Measurements from ENCODE around the gene RELA.
A peak's percentile ranks its signal among the peaks of the same experiment; 100 is the strongest.
"Not testable (repeated sequence)": the region's sequence is repeated elsewhere in the genome, so short reads cannot be mapped to it uniquely, and the experiment has no call there.

RELA gene

GRCh38 chr11:65660908-65661307, 1.8 kb downstream of the RELA start:
- not testable (repeated sequence) for H3K27me3 ChIP-seq (ENCODE audit: insufficient read depth, low read length); H3K4me3 ChIP-seq (ENCODE audit: low read length); H2AFZ ChIP-seq (ENCODE audit: low read depth, low read length); H3K9me3 ChIP-seq (ENCODE audit: low read length)
- Histone ChIP-seq H3K4me1 (ENCODE audit: insufficient read depth, low read length) (peaks cover 12% of the 10 kb centered on the region), H3K36me3 (ENCODE audit: insufficient read depth, low read length) (peaks cover 48% of the 10 kb centered on the region)

GRCh38 chr11:65660038-65660437, 2.7 kb downstream of the RELA start:
- Histone ChIP-seq H3K27me3 (ENCODE audit: insufficient read depth, low read length) (no peaks in the 10 kb centered on the region), H2AFZ (ENCODE audit: low read depth, low read length) (no peak overlapping the region), H3K36me3 (ENCODE audit: insufficient read depth, low read length) (peaks cover 56% of the 10 kb centered on the region), H3K9me3 (ENCODE audit: low read length) (no peaks in the 10 kb centered on the region), H3K4me3 (ENCODE audit: low read length) (no peak overlapping the region), H3K4me1 (ENCODE audit: insufficient read depth, low read length) (peaks cover 12% of the 10 kb centered on the region)

- no peak overlapping the region for H2AFZ ChIP-seq (ENCODE audit: low read depth, low read length)
- no peaks in the 10 kb centered on the region for H3K9me3 ChIP-seq (ENCODE audit: low read length)
- H3K27me3 ChIP-seq (ENCODE audit: insufficient read depth, low read length) = no peaks in the 10 kb centered on the region
- no peak overlapping the region for H3K4me3 ChIP-seq (ENCODE audit: low read length)
- peaks cover 66% of the 10 kb centered on the region for H3K36me3 ChIP-seq (ENCODE audit: insufficient read depth, low read length)
- peaks cover 14% of the 10 kb centered on the region for H3K4me1 ChIP-seq (ENCODE audit: insufficient read depth, low read length)
Observed at GRCh38 chr11:65658174-65659021, 4.3 kb downstream of the RELA start.

GRCh38 chr11:65657426-65657825, 5.3 kb downstream of the RELA start:
- Histone ChIP-seq H3K36me3 (ENCODE audit: insufficient read depth, low read length) (peaks cover 66% of the 10 kb centered on the region), H3K9me3 (ENCODE audit: low read length) (no peaks in the 10 kb centered on the region), H3K4me3 (ENCODE audit: low read length) (no peak overlapping the region), H3K27me3 (ENCODE audit: insufficient read depth, low read length) (no peaks in the 10 kb centered on the region), H3K4me1 (ENCODE audit: insufficient read depth, low read length) (peaks cover 19% of the 10 kb centered on the region), H2AFZ (ENCODE audit: low read depth, low read length) (no peak overlapping the region)

GRCh38 chr11:65655570-65656332, 7.0 kb downstream of the RELA start:
- no peaks in the 10 kb centered on the region for H3K27me3 ChIP-seq (ENCODE audit: insufficient read depth, low read length)
- no peaks in the 10 kb centered on the region for H3K9me3 ChIP-seq (ENCODE audit: low read length)
- H3K36me3 ChIP-seq (ENCODE audit: insufficient read depth, low read length) = peaks cover 61% of the 10 kb centered on the region
- no peak overlapping the region for H2AFZ ChIP-seq (ENCODE audit: low read depth, low read length)
- H3K4me3 ChIP-seq (ENCODE audit: low read length) = no peak overlapping the region
- H3K4me1 ChIP-seq (ENCODE audit: insufficient read depth, low read length) = peaks cover 16% of the 10 kb centered on the region

- no peaks in the 10 kb centered on the region for H3K27me3 ChIP-seq (ENCODE audit: insufficient read depth, low read length)
- H3K4me1 ChIP-seq (ENCODE audit: insufficient read depth, low read length) = peaks cover 16% of the 10 kb centered on the region
- no peak overlapping the region for H2AFZ ChIP-seq (ENCODE audit: low read depth, low read length)
- H3K36me3 ChIP-seq (ENCODE audit: insufficient read depth, low read length) = peaks cover 53% of the 10 kb centered on the region
- no peak overlapping the region for H3K4me3 ChIP-seq (ENCODE audit: low read length)
- H3K9me3 ChIP-seq (ENCODE audit: low read length) = no peaks in the 10 kb centered on the region
Observed at GRCh38 chr11:65654375-65655349, 8.1 kb downstream of the RELA start.

GRCh38 chr11:65653229-65654225, 9.2 kb downstream of the RELA start:
- H2AFZ ChIP-seq (ENCODE audit: low read depth, low read length) = no peak overlapping the region
- H3K27me3 ChIP-seq (ENCODE audit: insufficient read depth, low read length) = no peaks in the 10 kb centered on the region
- H3K36me3 ChIP-seq (ENCODE audit: insufficient read depth, low read length) = peaks cover 44% of the 10 kb centered on the region
- no peaks in the 10 kb centered on the region for H3K9me3 ChIP-seq (ENCODE audit: low read length)
- H3K4me3 ChIP-seq (ENCODE audit: low read length) = peak overlapping the region; percentile 58
- peaks cover 16% of the 10 kb centered on the region for H3K4me1 ChIP-seq (ENCODE audit: insufficient read depth, low read length)

- no peaks in the 10 kb centered on the region for H3K9me3 ChIP-seq (ENCODE audit: low read length)
- H3K36me3 ChIP-seq (ENCODE audit: insufficient read depth, low read length) = peaks cover 35% of the 10 kb centered on the region
- H2AFZ ChIP-seq (ENCODE audit: low read depth, low read length) = no peak overlapping the region
- H3K27me3 ChIP-seq (ENCODE audit: insufficient read depth, low read length) = no peaks in the 10 kb centered on the region
- H3K4me1 ChIP-seq (ENCODE audit: insufficient read depth, low read length) = peaks cover 16% of the 10 kb centered on the region
- peak overlapping the region; percentile 58 for H3K4me3 ChIP-seq (ENCODE audit: low read length)
Observed at GRCh38 chr11:65652511-65653228, 10.0 kb downstream of the RELA start.

- peaks cover 27% of the 10 kb centered on the region for H3K36me3 ChIP-seq (ENCODE audit: insufficient read depth, low read length)
- H3K27me3 ChIP-seq (ENCODE audit: insufficient read depth, low read length) = no peaks in the 10 kb centered on the region
- peak overlapping the region; percentile 58 for H3K4me3 ChIP-seq (ENCODE audit: low read length)
- no peaks in the 10 kb centered on the region for H3K9me3 ChIP-seq (ENCODE audit: low read length)
- peaks cover 16% of the 10 kb centered on the region for H3K4me1 ChIP-seq (ENCODE audit: insufficient read depth, low read length)
- H2AFZ ChIP-seq (ENCODE audit: low read depth, low read length) = no peak overlapping the region
Observed at GRCh38 chr11:65651589-65652510, 10.9 kb downstream of the RELA start.

- Histone ChIP-seq H3K4me3 (ENCODE audit: low read length) (no peak overlapping the region), H3K9me3 (ENCODE audit: low read length) (no peaks in the 10 kb centered on the region), H3K4me1 (ENCODE audit: insufficient read depth, low read length) (peaks cover 16% of the 10 kb centered on the region), H2AFZ (ENCODE audit: low read depth, low read length) (no peak overlapping the region), H3K36me3 (ENCODE audit: insufficient read depth, low read length) (peaks cover 24% of the 10 kb centered on the region), H3K27me3 (ENCODE audit: insufficient read depth, low read length) (no peaks in the 10 kb centered on the region)
Observed at GRCh38 chr11:65651339-65651588, 11.5 kb downstream of the RELA start.
